HCT116 (cell line): ENCODE measurements around the gene ARL6IP1. TPM values are rescaled to one million over a fixed set of nuclear protein-coding genes. Genes with fewer than 3 reads are reported as not detected.
A peak's percentile ranks its signal among the peaks of the same experiment; 100 is the strongest.
"Not testable (repeated sequence)": the region's sequence is repeated elsewhere in the genome, so short reads cannot be mapped to it uniquely, and the experiment has no call there.

Experiments
- ATAC-seq: fragments of 200-7000 bp; cut with Tn5 transposase; 2 replicates; pipeline ENCODE4 v1.9.1; 2020; ENCODE audit warnings: mild to moderate bottlenecking, moderate library complexity
- BruUV-seq: library from RNA; stranded (reverse); fragments of 400-500 nt; replicated peaks from 2 replicates; lab custom pipeline; 2021; lab: Mats Ljungman, UMichigan
- CTCF ChIA-PET: fragments of 300-600 bp; sonication (Branson Sonifier 250); formaldehyde crosslinking; loops from one replicate; lab custom pipeline; 2021; ENCODE audit warnings: antibody characterized with exemption; lab: Charles Lee
- POLR2A ChIA-PET: fragments of 300-600, 350-600 bp; sonication (Branson Sonifier 250); formaldehyde crosslinking; loops from one replicate; lab custom pipeline; 2021; ENCODE audit warnings: antibody characterized with exemption; lab: Charles Lee
- RAD21 ChIA-PET, 2 experiments: fragments of 300-600 bp; sonication (Branson Sonifier 250); formaldehyde crosslinking; loops; one replicate each; lab custom pipeline; 2023; ENCODE audit warnings: low total read pairs in 2 of 2; ENCODE audit not compliant: uncharacterized antibody in 2 of 2, unreplicated experiment in 2 of 2, low non-redundant PET in 1 of 2; lab: Charles Lee
- DNase-seq: peaks from one replicate; pipeline ENCODE4 v3.0.0-alpha.2; 2010; ENCODE audit warnings: low read depth, low spot score
- H2AFZ ChIP-seq: fragments of 200-600 bp; shearing (Covaris generic), sonication (generic); 2 replicates; pipeline ENCODE4 v1.6.1; 2017; ENCODE audit warnings: low read depth, mixed run types, mixed read lengths, antibody characterized with exemption, low read length; ENCODE audit not compliant: poor library complexity, severe bottlenecking
- H3K27ac ChIP-seq: 2 replicates; pipeline ENCODE4 v1.5.1; 2012; ENCODE audit warnings: low read depth, low read length
- H3K27me3 ChIP-seq: fragments of 200-600 bp; sonication (generic); 2 replicates; pipeline ENCODE4 v1.6.1; 2016; ENCODE audit warnings: mixed run types, low read length, mixed read lengths; ENCODE audit not compliant: insufficient read depth
- H3K36me3 ChIP-seq, 2 experiments: fragments of 200-500 bp in 1 of 2; fragments of 200-600 bp in 1 of 2; sonication (Bioruptor generic) in 1 of 2; sonication (generic) in 1 of 2; 2 replicates each; pipeline versions ENCODE4 v1.5.1 to v1.6.1; 2014 to 2016; ENCODE audit warnings: low read length in 2 of 2, inconsistent platforms in 1 of 2, mixed read lengths in 1 of 2, mixed run types in 1 of 2; ENCODE audit not compliant: insufficient read depth in 2 of 2, control insufficient read depth in 1 of 2
- H3K4me1 ChIP-seq, 2 experiments: fragments of 200-600 bp in 1 of 2; sonication (generic) in 1 of 2; 2 replicates each; pipeline versions ENCODE4 v1.5.1 to v1.6.1; 2012 to 2017; ENCODE audit warnings: low read length in 2 of 2, inconsistent platforms in 1 of 2, mild to moderate bottlenecking in 1 of 2, mixed read lengths in 1 of 2, mixed run types in 1 of 2, moderate library complexity in 1 of 2; ENCODE audit not compliant: insufficient read depth in 2 of 2, control insufficient read depth in 1 of 2
- H3K4me2 ChIP-seq: fragments of 200-600 bp; sonication (generic); 2 replicates; pipeline ENCODE4 v1.6.1; 2017; ENCODE audit warnings: mixed run types, low read length, mixed read lengths
- H3K4me3 ChIP-seq, 2 experiments: fragments of 200-600 bp in 1 of 2; sonication (generic) in 1 of 2; replicated peaks in 1 of 2; 2 replicates each; pipeline ENCODE4 v1.5.1; 2011 to 2016; ENCODE audit warnings: low read length in 2 of 2, control low read depth in 1 of 2, low read depth in 1 of 2, mild to moderate bottlenecking in 1 of 2, mixed read lengths in 1 of 2, mixed run types in 1 of 2
- H3K79me2 ChIP-seq: fragments of 200-600 bp; sonication (generic); 2 replicates; pipeline ENCODE4 v1.6.1; 2017; ENCODE audit warnings: mild to moderate bottlenecking, mixed run types, low read length, moderate library complexity, mixed read lengths; ENCODE audit not compliant: insufficient read depth
- H3K9ac ChIP-seq: fragments of 200-600 bp; sonication (generic); 2 replicates; pipeline ENCODE4 v1.6.1; 2016; ENCODE audit warnings: low read length, mixed read lengths
- H3K9me2 ChIP-seq: fragments of 200-600 bp; sonication (generic), shearing (Covaris generic); 2 replicates; pipeline ENCODE4 v1.6.1; 2017; ENCODE audit warnings: mixed run types, mild to moderate bottlenecking, moderate library complexity; ENCODE audit not compliant: insufficient read depth
- H3K9me3 ChIP-seq, 2 experiments: fragments of 200-500 bp in 1 of 2; fragments of 200-600 bp in 1 of 2; sonication (Bioruptor generic) in 1 of 2; sonication (generic) in 1 of 2; 2 replicates each; pipeline ENCODE4 v1.6.1; 2014 to 2017; ENCODE audit warnings: low read length in 2 of 2, mixed read lengths in 2 of 2, inconsistent platforms in 1 of 2, low read depth in 1 of 2, mild to moderate bottlenecking in 1 of 2, mixed run types in 1 of 2, moderate library complexity in 1 of 2; ENCODE audit not compliant: control insufficient read depth in 1 of 2, insufficient read depth in 1 of 2
- H4K20me1 ChIP-seq: fragments of 200-600 bp; sonication (generic), shearing (Covaris generic); 2 replicates; pipeline ENCODE4 v1.6.1; 2017; ENCODE audit warnings: mixed run types, mild to moderate bottlenecking, moderate library complexity; ENCODE audit not compliant: insufficient read depth
- EZH2phosphoT487 ChIP-seq: fragments of 200-600 bp; IDR thresholded peaks from 2 replicates; pipeline ENCODE4 v1.6.1; 2018; ENCODE audit warnings: antibody characterized with exemption, borderline replicate concordance
- intact Hi-C: fragments of 100-400 bp; cut with micrococcal nuclease; formaldehyde crosslinking; loops from 2 replicates; pipeline ENCODE4 v1.10.0; 2022
- total RNA-seq: library from RNA; stranded (reverse); gene quantifications from one replicate; pipeline ENCODE4 v1.2.1, GENCODE V29; 2021; ENCODE audit not compliant: unreplicated experiment
- TF ChIP-seq, protein P1 (sequence below), 3 experiments: fragments of 200-600 bp in 1 of 3; sonication (generic) in 1 of 3; IDR thresholded peaks in 2 of 3; conservative IDR thresholded peaks in 1 of 3; 2 replicates each; pipeline ENCODE4 v1.5.1; 2012 to 2017; ENCODE audit warnings: low read depth in 2 of 3, low read length in 2 of 3, antibody characterized with exemption in 1 of 3, borderline replicate concordance in 1 of 3, control low read depth in 1 of 3, mild to moderate bottlenecking in 1 of 3, mixed read lengths in 1 of 3, mixed run types in 1 of 3, moderate library complexity in 1 of 3; ENCODE audit not compliant: insufficient read depth in 1 of 3

Gene ARL6IP1
- total RNA-seq, 1 experiment from 2014 or later: 197 TPM

DNA sequence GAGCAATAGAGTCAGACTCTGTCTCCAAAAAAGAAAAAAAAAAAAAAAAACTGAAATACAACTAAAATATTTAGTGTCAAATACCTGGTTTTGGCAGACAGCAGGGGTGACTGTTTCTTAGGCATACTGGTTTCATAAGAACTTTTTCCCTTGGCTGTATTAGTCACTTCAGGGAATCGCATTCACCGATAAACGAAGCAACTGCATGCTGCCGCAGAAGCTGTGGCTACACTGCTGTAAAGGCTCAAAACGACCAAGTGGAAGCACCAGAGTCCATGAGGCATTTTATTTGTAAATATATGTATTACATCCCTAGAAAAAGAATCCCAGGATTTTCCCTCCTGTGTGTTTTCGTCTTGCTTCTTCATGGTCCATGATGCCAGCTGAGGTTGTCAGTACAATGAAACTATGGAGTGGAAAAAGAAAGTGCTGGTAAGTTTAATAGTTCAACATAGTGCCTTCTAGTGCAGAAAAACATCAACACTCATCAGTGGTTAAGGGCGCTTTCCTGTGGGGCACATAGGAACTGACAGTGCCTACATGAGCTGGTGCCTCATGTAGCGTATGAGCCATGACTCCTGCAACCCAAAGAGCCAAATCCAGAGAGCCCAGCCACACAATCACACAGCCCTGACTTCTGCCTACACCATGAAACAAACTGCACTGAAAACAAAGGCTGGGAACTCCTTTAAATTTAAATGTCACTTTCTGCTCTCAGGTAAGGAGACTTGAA, 18.5 kb downstream of the ARL6IP1 start (continued):
- TF ChIP-seq, protein P1, sequence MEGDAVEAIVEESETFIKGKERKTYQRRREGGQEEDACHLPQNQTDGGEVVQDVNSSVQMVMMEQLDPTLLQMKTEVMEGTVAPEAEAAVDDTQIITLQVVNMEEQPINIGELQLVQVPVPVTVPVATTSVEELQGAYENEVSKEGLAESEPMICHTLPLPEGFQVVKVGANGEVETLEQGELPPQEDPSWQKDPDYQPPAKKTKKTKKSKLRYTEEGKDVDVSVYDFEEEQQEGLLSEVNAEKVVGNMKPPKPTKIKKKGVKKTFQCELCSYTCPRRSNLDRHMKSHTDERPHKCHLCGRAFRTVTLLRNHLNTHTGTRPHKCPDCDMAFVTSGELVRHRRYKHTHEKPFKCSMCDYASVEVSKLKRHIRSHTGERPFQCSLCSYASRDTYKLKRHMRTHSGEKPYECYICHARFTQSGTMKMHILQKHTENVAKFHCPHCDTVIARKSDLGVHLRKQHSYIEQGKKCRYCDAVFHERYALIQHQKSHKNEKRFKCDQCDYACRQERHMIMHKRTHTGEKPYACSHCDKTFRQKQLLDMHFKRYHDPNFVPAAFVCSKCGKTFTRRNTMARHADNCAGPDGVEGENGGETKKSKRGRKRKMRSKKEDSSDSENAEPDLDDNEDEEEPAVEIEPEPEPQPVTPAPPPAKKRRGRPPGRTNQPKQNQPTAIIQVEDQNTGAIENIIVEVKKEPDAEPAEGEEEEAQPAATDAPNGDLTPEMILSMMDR (IDR thresholded peaks at IDR 0.05 in 2 of 3, conservative IDR thresholded peaks at IDR 0.05 in 1 of 3; ENCODE audit: borderline replicate concordance in 1 of 3, insufficient read depth in 1 of 3, low read depth in 2 of 3, low read length in 2 of 3): no peak
- TF ChIP-seq EZH2phosphoT487: no peak
- TF ChIP-seq, all 23 proteins: peak for 0

DNA sequence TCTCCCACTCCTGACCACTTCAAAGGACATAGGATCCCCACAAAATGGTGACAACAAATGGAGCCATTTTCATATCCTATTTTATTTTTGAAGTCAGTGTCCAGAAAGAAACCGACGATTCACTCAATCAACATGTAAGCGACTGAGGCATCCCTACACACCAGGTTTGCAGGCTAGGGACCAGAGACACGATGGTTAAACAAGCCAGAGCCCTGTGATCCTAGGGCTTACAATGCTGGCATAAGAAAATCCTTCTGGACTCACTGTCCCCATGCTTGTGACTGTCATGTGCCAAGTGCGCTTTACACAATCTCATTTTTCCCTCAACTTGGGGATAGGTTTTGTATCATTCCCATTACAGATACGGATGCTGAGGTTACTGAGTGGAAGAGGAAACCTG, 20.1 kb downstream of the ARL6IP1 start:
- H4K20me1 ChIP-seq: peaks cover 35% of the 10 kb centered on the region; the same call in 1 of the 2 replicates
- DNase-seq, H3K4me3 ChIP-seq, H2AFZ ChIP-seq, POLR2A ChIA-PET, H3K27ac ChIP-seq, H3K4me2 ChIP-seq, BruUV-seq, H3K27me3 ChIP-seq, CTCF ChIA-PET, intact Hi-C loops, RAD21 ChIA-PET, H3K9me3 ChIP-seq, H3K4me1 ChIP-seq, H3K9ac ChIP-seq, H3K9me2 ChIP-seq: not testable (repeated sequence)
- peaks cover 34 to 37% of the 10 kb centered on the region in 2 experiments for H3K36me3 ChIP-seq
- peaks cover 40% of the 10 kb centered on the region for H3K79me2 ChIP-seq
- ATAC-seq: 0 out of 2 replicates have a peak, but pooled peaks have one; percentile 15

DNA sequence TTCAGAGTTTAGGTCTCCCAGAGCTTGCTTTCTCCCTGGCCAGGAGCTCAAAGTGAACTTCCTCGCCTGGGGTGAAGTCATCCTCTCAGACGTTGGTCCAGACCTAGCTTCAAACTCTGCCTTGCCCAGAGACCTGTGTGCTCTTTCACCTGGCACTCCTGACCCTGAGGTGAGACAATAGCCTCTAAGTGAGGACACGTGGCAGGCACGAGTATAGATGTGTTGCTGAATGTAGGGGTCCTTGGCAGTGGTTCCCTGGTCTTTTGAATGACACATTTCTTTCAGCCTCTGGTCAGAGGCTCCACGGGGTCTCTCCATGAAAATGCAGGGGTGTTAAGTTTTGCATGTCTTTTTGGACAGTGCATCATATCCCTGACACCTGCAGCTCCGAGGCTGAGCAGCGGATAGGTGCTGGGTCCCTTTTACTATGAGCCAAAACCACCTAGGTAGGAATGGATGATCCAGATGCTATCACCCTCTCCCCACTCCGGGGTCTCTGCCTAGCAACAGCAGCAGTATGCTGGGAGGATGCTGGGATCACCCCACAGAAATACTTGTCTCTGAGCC, 20.8 kb downstream of the ARL6IP1 start:
- H3K9me2 ChIP-seq, CTCF ChIA-PET, POLR2A ChIA-PET, DNase-seq, H3K4me1 ChIP-seq, H3K27ac ChIP-seq, H2AFZ ChIP-seq, H3K9ac ChIP-seq, RAD21 ChIA-PET, H3K4me2 ChIP-seq, BruUV-seq, H3K9me3 ChIP-seq, H3K4me3 ChIP-seq, intact Hi-C loops, H3K27me3 ChIP-seq: not testable (repeated sequence)
- H4K20me1 ChIP-seq: peaks cover 28% of the 10 kb centered on the region; the same call in 1 of the 2 replicates
- H3K36me3 ChIP-seq: peaks cover 30% of the 10 kb centered on the region in 2 experiments
- peaks cover 33% of the 10 kb centered on the region for H3K79me2 ChIP-seq
- ATAC-seq: peak; percentile 30

DNA sequence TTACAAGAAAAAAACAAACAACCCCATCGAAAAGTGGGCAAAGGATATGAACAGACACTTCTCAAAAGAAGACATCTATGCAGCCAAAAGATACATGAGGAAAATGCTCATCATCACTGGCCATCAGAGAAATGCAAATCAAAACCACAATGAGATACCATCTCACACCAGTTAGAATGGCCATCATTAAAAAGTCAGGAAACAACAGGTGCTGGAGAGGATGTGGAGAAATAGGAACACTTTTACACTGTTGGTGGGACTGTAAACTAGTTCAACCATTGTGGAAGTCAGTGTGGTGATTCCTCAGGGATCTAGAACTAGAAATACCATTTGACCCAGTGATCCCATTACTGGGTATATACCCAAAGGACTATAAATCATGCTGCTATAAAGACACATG, 23.7 kb downstream of the ARL6IP1 start:
- H3K4me1 ChIP-seq, CTCF ChIA-PET, H3K9ac ChIP-seq, H3K9me2 ChIP-seq, H3K4me3 ChIP-seq, H2AFZ ChIP-seq, intact Hi-C loops, BruUV-seq, H3K4me2 ChIP-seq, H3K27ac ChIP-seq, H4K20me1 ChIP-seq, DNase-seq, H3K36me3 ChIP-seq, POLR2A ChIA-PET, H3K9me3 ChIP-seq, RAD21 ChIA-PET, H3K27me3 ChIP-seq, H3K79me2 ChIP-seq, ATAC-seq: not testable (repeated sequence)
